HepG2 (cell line): ENCODE measurements around the gene SPATA33. TPM values are rescaled to one million over a fixed set of nuclear protein-coding genes. Genes with fewer than 3 reads are reported as not detected.

ENCODE experiments used
- ATF2 ChIP-seq: sonication (generic); formaldehyde crosslinking; IDR thresholded peaks from 2 replicates; pipeline ENCODE4 v1.4.0; 2020; ENCODE audit warnings: missing genetic modification reagents
- DR1 ChIP-seq: sonication (generic); formaldehyde crosslinking; IDR thresholded peaks from 2 replicates; pipeline ENCODE4 v1.8.0; 2021; ENCODE audit warnings: mild to moderate bottlenecking, missing genetic modification reagents, inconsistent platforms
- EP300 ChIP-seq, 3 experiments: sonication (generic) in 1 of 3; formaldehyde crosslinking in 1 of 3; IDR thresholded peaks; 2 replicates each; pipeline versions ENCODE4 v1.5.1 to v1.6.1; 2011 to 2020; ENCODE audit warnings: low read depth in 2 of 3, low read length in 2 of 3, borderline replicate concordance in 1 of 3, improper control_type of control experiment in 1 of 3, mild to moderate bottlenecking in 1 of 3, missing genetic modification reagents in 1 of 3, moderate library complexity in 1 of 3
- HNF4G ChIP-seq, 2 experiments: sonication (generic) in 1 of 2; formaldehyde crosslinking in 1 of 2; IDR thresholded peaks; 2 replicates each; pipeline versions ENCODE4 v1.4.0 to v1.6.1; 2011 to 2020; ENCODE audit warnings: borderline replicate concordance in 2 of 2, low read depth in 2 of 2, mild to moderate bottlenecking in 2 of 2, low read length in 1 of 2, missing genetic modification reagents in 1 of 2, moderate library complexity in 1 of 2
- MATR3 ChIP-seq: sonication (generic); formaldehyde crosslinking; IDR thresholded peaks from 2 replicates; pipeline ENCODE4 v1.4.0; 2020; ENCODE audit warnings: missing genetic modification reagents
- MXD1 ChIP-seq: sonication (generic); formaldehyde crosslinking; IDR thresholded peaks from 2 replicates; pipeline ENCODE4 v1.4.0; 2020; ENCODE audit warnings: mild to moderate bottlenecking, missing genetic modification reagents
- NAIF1 ChIP-seq: sonication (generic); formaldehyde crosslinking; IDR thresholded peaks from 2 replicates; pipeline ENCODE4 v1.5.0; 2020; ENCODE audit warnings: mild to moderate bottlenecking, missing genetic modification reagents, borderline replicate concordance
- NR0B2 ChIP-seq: sonication (generic); formaldehyde crosslinking; IDR thresholded peaks from 2 replicates; pipeline ENCODE4 v1.4.0; 2020; ENCODE audit warnings: mild to moderate bottlenecking, missing genetic modification reagents
- POLR2AphosphoS5 ChIP-seq: IDR thresholded peaks from 2 replicates; pipeline ENCODE4 v1.6.1; 2012; ENCODE audit warnings: low read depth, low read length
- RFXAP ChIP-seq: sonication (generic); formaldehyde crosslinking; IDR thresholded peaks from 2 replicates; pipeline ENCODE4 v1.4.0; 2020; ENCODE audit warnings: missing genetic modification reagents, borderline replicate concordance
- ZBTB49 ChIP-seq: sonication (generic); formaldehyde crosslinking; IDR thresholded peaks from 2 replicates; pipeline ENCODE4 v1.4.0; 2020; ENCODE audit warnings: missing genetic modification reagents, borderline replicate concordance
- ZFX ChIP-seq: sonication (generic); formaldehyde crosslinking; IDR thresholded peaks from 2 replicates; pipeline ENCODE4 v1.4.0; 2020; ENCODE audit warnings: mild to moderate bottlenecking, low read depth, missing genetic modification reagents, moderate library complexity
- ZIK1 ChIP-seq: sonication (generic); formaldehyde crosslinking; IDR thresholded peaks from 2 replicates; pipeline ENCODE4 v1.5.0; 2020; ENCODE audit warnings: mild to moderate bottlenecking, low read depth, missing genetic modification reagents, borderline replicate concordance
- ZNF256 ChIP-seq: sonication (generic); formaldehyde crosslinking; conservative IDR thresholded peaks from 2 replicates; pipeline ENCODE4 v1.4.0; 2020; ENCODE audit warnings: missing genetic modification reagents
- ZNF468 ChIP-seq: sonication (generic); formaldehyde crosslinking; IDR thresholded peaks from 2 replicates; pipeline ENCODE4 v1.8.0; 2022; ENCODE audit warnings: mild to moderate bottlenecking, moderate library complexity, missing genetic modification reagents
- ZNF616 ChIP-seq: sonication (generic); formaldehyde crosslinking; IDR thresholded peaks from 2 replicates; pipeline ENCODE4 v1.5.0; 2020; ENCODE audit warnings: low read depth, mild to moderate bottlenecking, missing genetic modification reagents
- ZSCAN21 ChIP-seq: sonication (generic); formaldehyde crosslinking; IDR thresholded peaks from 2 replicates; pipeline ENCODE4 v1.8.0; 2022; ENCODE audit warnings: mild to moderate bottlenecking, missing genetic modification reagents, moderate library complexity, borderline replicate concordance
- polyA plus RNA-seq, 8 experiments: library from polyadenylated mRNA; depleted of rRNA in 3 of 8; stranded (reverse) in 7 of 8; unstranded in 1 of 8; fragments of >200 nt; fragmentation: Illumina TruSeq in 4 of 8; extraction: Trizol in 4 of 8; gene quantifications; 2 replicates each; pipeline versions ENCODE4 v1.2.1 to v1.2.3, GENCODE V29; 2011 to 2016; ENCODE audit warnings: low read depth in 4 of 8, missing spikeins in 1 of 8, mixed read lengths in 1 of 8; ENCODE audit not compliant: insufficient read depth in 1 of 8
- total RNA-seq, 5 experiments: library from RNA; depleted of rRNA; stranded (reverse); fragments of >200 nt; fragmentation: Illumina TruSeq; extraction: Trizol; gene quantifications; 2 replicates each; pipeline ENCODE4 v1.2.3, GENCODE V29; 2016; ENCODE audit warnings: low read depth in 1 of 5

SPATA33 gene
- total and polyA plus RNA-seq, 2 of the 13 experiments (the other 11 are each of a cell fraction or from before 2014, with no cell fraction given), result 5.7 to 11.0 TPM

- TF ChIP-seq NR0B2 (CRISPR knock-in tag), result no peak
- no peak for TF ChIP-seq ZNF468 (CRISPR knock-in tag)
- 0 out of 2 replicates have a peak, but pooled peaks have one; percentile 29 for TF ChIP-seq ZSCAN21
- no peak for TF ChIP-seq MXD1 (CRISPR knock-in tag)
- 0 out of 2 replicates have a peak, but pooled peaks have one; percentile 48 for TF ChIP-seq RFXAP (CRISPR knock-in tag)
- peak in 1 of 2 experiments; percentile 29; a peak in 1 of 4 replicates for TF ChIP-seq EP300 (IDR thresholded peaks at IDR 0.05; ENCODE audit: low read depth in 2 of 2, low read length in 2 of 2)
- 0 out of 2 replicates have a peak, but pooled peaks have one; percentile 49 for TF ChIP-seq EP300 (CRISPR knock-in tag; IDR thresholded peaks at IDR 0.05; ENCODE audit: borderline replicate concordance)
- TF ChIP-seq POLR2AphosphoS5, result no peak
- no peak for TF ChIP-seq ZNF616 (CRISPR knock-in tag)
- TF ChIP-seq ZNF256 (CRISPR knock-in tag), result no peak
- peak; percentile 10; the same call in 1 of the 2 replicates for TF ChIP-seq HNF4G (IDR thresholded peaks at IDR 0.05; ENCODE audit: borderline replicate concordance, low read depth, low read length)
- TF ChIP-seq HNF4G (CRISPR knock-in tag; IDR thresholded peaks at IDR 0.05; ENCODE audit: borderline replicate concordance, low read depth), result no peak
- TF ChIP-seq NAIF1 (CRISPR knock-in tag), result no peak
- 0 out of 2 replicates have a peak, but pooled peaks have one; percentile 48 for TF ChIP-seq ZBTB49 (CRISPR knock-in tag)
- TF ChIP-seq MATR3 (CRISPR knock-in tag), result no peak
- 0 out of 2 replicates have a peak, but pooled peaks have one; percentile 45 for TF ChIP-seq ATF2 (CRISPR knock-in tag)
- TF ChIP-seq ZIK1 (CRISPR knock-in tag), result no peak
- TF ChIP-seq ZFX (CRISPR knock-in tag), result peak; percentile 58
- no peak for TF ChIP-seq DR1 (CRISPR knock-in tag)
These were observed 36.5 kb downstream of the SPATA33 start (continued) for GRCh38 chr16:89693931-89694783.
